HFFc6 (cell line): Measurements from ENCODE around the gene SYN1. TPM values are rescaled to one million over a fixed set of nuclear protein-coding genes. Genes with fewer than 3 reads are reported as not detected.
A peak's percentile ranks its signal among the peaks of the same experiment; 100 is the strongest.

Source experiments
- DNase-seq: peaks from one replicate; pipeline ENCODE4 v3.0.0-alpha.2; 2018
- H3K27ac Mint-ChIP-seq: 2 replicates; pipeline ENCODE4 v1.8.0; 2020; ENCODE audit warnings: mild to moderate bottlenecking, mixed read lengths
- H3K27me3 Mint-ChIP-seq: 2 replicates; pipeline ENCODE4 v1.8.0; 2021; ENCODE audit warnings: mild to moderate bottlenecking, moderate library complexity, mixed read lengths; ENCODE audit not compliant: insufficient read depth
- H3K36me3 Mint-ChIP-seq: 2 replicates; pipeline ENCODE4 v1.8.0; 2021; ENCODE audit warnings: low read depth, mixed read lengths
- H3K4me1 Mint-ChIP-seq: 2 replicates; pipeline ENCODE4 v1.8.0; 2020; ENCODE audit warnings: low read depth, mixed read lengths
- H3K4me3 Mint-ChIP-seq: 2 replicates; pipeline ENCODE4 v1.8.0; 2020; ENCODE audit warnings: mild to moderate bottlenecking, moderate library complexity, mixed read lengths
- H3K9me3 Mint-ChIP-seq: 2 replicates; pipeline ENCODE4 v1.8.0; 2020; ENCODE audit warnings: mild to moderate bottlenecking, mixed read lengths
- total RNA-seq, 6 experiments: library from RNA; stranded (reverse); fragmentation: NEBNext Ultra II Directional; extraction: Animal tissue kit (Norgen Biotek cat#: 25700); gene quantifications; 2 replicates in 1 of 6; 3 replicates in 5 of 6; pipeline ENCODE4 v1.2.3, GENCODE V29; 2021
- TF ChIP-seq, protein P1 (sequence below): fragments of 200-600 bp; sonication (generic); IDR thresholded peaks from 2 replicates; pipeline ENCODE4 v1.5.0; 2021; ENCODE audit warnings: antibody characterized with exemption, mild to moderate bottlenecking

The SYN1 gene
- total RNA-seq, 6 experiments from 2014 or later: 0.13 to 0.31 (median 0.19) TPM; not detected in 1

GRCh38 chrX:47650164-47651042 is 30.7 kb upstream of the SYN1 start, which contains the start of gene ELK1:
Gene ELK1 (minus strand): TSS chrX:47650563. CDS start chrX:47641441, 9,122 bp downstream.
- peak; percentile 97 for DNase-seq
- TF ChIP-seq, protein P1, sequence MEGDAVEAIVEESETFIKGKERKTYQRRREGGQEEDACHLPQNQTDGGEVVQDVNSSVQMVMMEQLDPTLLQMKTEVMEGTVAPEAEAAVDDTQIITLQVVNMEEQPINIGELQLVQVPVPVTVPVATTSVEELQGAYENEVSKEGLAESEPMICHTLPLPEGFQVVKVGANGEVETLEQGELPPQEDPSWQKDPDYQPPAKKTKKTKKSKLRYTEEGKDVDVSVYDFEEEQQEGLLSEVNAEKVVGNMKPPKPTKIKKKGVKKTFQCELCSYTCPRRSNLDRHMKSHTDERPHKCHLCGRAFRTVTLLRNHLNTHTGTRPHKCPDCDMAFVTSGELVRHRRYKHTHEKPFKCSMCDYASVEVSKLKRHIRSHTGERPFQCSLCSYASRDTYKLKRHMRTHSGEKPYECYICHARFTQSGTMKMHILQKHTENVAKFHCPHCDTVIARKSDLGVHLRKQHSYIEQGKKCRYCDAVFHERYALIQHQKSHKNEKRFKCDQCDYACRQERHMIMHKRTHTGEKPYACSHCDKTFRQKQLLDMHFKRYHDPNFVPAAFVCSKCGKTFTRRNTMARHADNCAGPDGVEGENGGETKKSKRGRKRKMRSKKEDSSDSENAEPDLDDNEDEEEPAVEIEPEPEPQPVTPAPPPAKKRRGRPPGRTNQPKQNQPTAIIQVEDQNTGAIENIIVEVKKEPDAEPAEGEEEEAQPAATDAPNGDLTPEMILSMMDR: no peak; the same call in 1 of the 2 replicates
- H3K36me3 Mint-ChIP-seq: peaks cover 33% of the 10 kb centered on the region
- peak within 1 kb of the TSS; percentile 87 for H3K4me3 Mint-ChIP-seq
- H3K9me3 Mint-ChIP-seq: no peaks in the 10 kb centered on the region
- H3K4me1 Mint-ChIP-seq: peaks cover 54% of the 10 kb centered on the region
- peak within 1 kb of the TSS; percentile 96 for H3K27ac Mint-ChIP-seq
- peaks cover 5% of the 10 kb centered on the region; the same call in 1 of the 2 replicates for H3K27me3 Mint-ChIP-seq

DNA sequence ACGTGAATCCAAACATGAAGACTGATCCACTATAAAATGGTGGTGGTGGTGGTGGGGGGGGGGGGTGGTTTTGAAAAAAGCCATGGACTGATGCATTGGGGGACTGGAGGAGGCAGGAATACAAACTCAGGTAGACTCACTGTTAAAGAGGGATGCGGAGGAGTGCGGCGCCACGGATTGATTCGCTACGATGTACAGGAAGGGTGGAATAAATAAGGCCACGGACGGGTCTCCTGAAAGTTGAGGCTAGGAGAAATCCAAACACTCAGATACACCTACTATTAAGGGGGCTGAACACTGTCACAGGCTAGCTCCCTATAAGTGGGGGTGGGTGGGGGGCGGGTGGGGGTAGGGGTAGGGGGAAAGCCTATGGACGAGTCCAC is 30.1 kb upstream of the SYN1 start:
- H3K4me3 Mint-ChIP-seq: peak overlapping the region; percentile 87
- peaks cover 5% of the 10 kb centered on the region; the same call in 1 of the 2 replicates for H3K27me3 Mint-ChIP-seq
- DNase-seq: no peak
- peaks cover 33% of the 10 kb centered on the region for H3K36me3 Mint-ChIP-seq
- no peaks in the 10 kb centered on the region for H3K9me3 Mint-ChIP-seq
- TF ChIP-seq, protein P1: no peak
- peak overlapping the region; percentile 96 for H3K27ac Mint-ChIP-seq
- peaks cover 61% of the 10 kb centered on the region for H3K4me1 Mint-ChIP-seq

- H3K4me3 Mint-ChIP-seq: peak overlapping the region; percentile 87
- no peaks in the 10 kb centered on the region for H3K9me3 Mint-ChIP-seq
- H3K4me1 Mint-ChIP-seq: peaks cover 63% of the 10 kb centered on the region
- TF ChIP-seq, protein P1: no peak
- H3K27ac Mint-ChIP-seq: peak overlapping the region; percentile 96
- H3K27me3 Mint-ChIP-seq: peaks cover 5% of the 10 kb centered on the region; the same call in 1 of the 2 replicates
- DNase-seq: no peak
- H3K36me3 Mint-ChIP-seq: peaks cover 33% of the 10 kb centered on the region
These were observed 29.6 kb upstream of the SYN1 start for GRCh38 chrX:47649271-47649670.

- peaks cover 5% of the 10 kb centered on the region; the same call in 1 of the 2 replicates for H3K27me3 Mint-ChIP-seq
- H3K4me1 Mint-ChIP-seq: peaks cover 63% of the 10 kb centered on the region
- H3K36me3 Mint-ChIP-seq: peaks cover 33% of the 10 kb centered on the region
- peak overlapping the region; percentile 87 for H3K4me3 Mint-ChIP-seq
- TF ChIP-seq, protein P1: no peak
- DNase-seq: no peak
- no peaks in the 10 kb centered on the region for H3K9me3 Mint-ChIP-seq
- peak overlapping the region; percentile 77 for H3K27ac Mint-ChIP-seq
These were observed 28.7 kb upstream of the SYN1 start for GRCh38 chrX:47648376-47648775.

DNA sequence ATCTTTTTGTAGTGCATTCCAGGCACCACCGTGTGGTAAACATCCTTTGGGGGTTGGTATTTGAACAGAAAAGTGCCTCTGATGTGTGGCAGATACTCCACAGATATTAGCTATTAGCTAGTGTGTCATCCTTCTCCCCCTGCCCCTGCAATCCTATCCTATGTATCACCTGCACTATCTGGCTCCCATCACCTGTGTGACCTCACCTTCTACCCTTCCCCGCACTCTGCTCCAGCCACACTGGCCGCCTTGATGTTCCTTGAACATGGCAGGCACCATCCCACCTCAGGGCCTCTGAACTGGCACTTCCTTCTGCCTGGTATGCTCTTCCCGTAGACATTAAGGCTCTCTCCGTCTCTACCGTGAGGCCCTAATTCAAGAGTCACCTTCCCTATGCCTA is 27.0 kb upstream of the SYN1 start:
- H3K4me1 Mint-ChIP-seq: peaks cover 49% of the 10 kb centered on the region

More for the DNA sequence above, 27.0 kb upstream of the SYN1 start:
- H3K9me3 Mint-ChIP-seq: no peaks in the 10 kb centered on the region
- no peak for DNase-seq
- TF ChIP-seq, protein P1: no peak
- no peak overlapping the region for H3K27ac Mint-ChIP-seq
- H3K27me3 Mint-ChIP-seq: peaks cover 5% of the 10 kb centered on the region; the same call in 1 of the 2 replicates
- H3K4me3 Mint-ChIP-seq: 0 out of 2 replicates have a peak overlapping the region, but pooled peaks have one; percentile 28
- H3K36me3 Mint-ChIP-seq: peaks cover 19% of the 10 kb centered on the region
